Smooth muscle cell (in vitro differentiated cells): ENCODE measurements around the gene PGM1. TPM values are rescaled to one million over a fixed set of nuclear protein-coding genes. Genes with fewer than 3 reads are reported as not detected.

Experiments
- DNase-seq: peaks from one replicate; lab custom pipeline; 2025; ENCODE audit not compliant: unreplicated experiment; lab: John Stamatoyannopoulos, UW
- H2AFZ ChIP-seq: fragments of 200-600 bp; sonication (generic); 2 replicates; pipeline ENCODE4 v1.6.0; 2016; ENCODE audit warnings: antibody characterized with exemption, low read depth, mild to moderate bottlenecking
- H3F3A ChIP-seq: fragments of 200-600 bp; sonication (generic); 2 replicates; pipeline ENCODE4 v1.6.0; 2017; ENCODE audit warnings: antibody characterized with exemption, low read depth
- H3K27ac ChIP-seq: fragments of 200-600 bp; sonication (generic); 2 replicates; pipeline ENCODE4 v1.5.1; 2016; ENCODE audit warnings: low read depth, mild to moderate bottlenecking
- H3K27me3 ChIP-seq: fragments of 200-600 bp; sonication (generic); 2 replicates; pipeline ENCODE4 v1.6.1; 2016; ENCODE audit warnings: low read depth, mild to moderate bottlenecking
- H3K36me3 ChIP-seq: fragments of 200-600 bp; sonication (generic); 2 replicates; pipeline ENCODE4 v1.5.1; 2016; ENCODE audit warnings: low read depth
- H3K4me1 ChIP-seq: fragments of 200-600 bp; sonication (generic); 2 replicates; pipeline ENCODE4 v1.5.1; 2016; ENCODE audit warnings: low read depth
- H3K4me2 ChIP-seq: fragments of 200-600 bp; sonication (generic); 2 replicates; pipeline ENCODE4 v1.6.0; 2016; ENCODE audit warnings: mild to moderate bottlenecking
- H3K4me3 ChIP-seq: fragments of 200-600 bp; sonication (generic); 2 replicates; pipeline ENCODE4 v1.5.1; 2016; ENCODE audit warnings: mild to moderate bottlenecking
- H3K79me2 ChIP-seq: fragments of 200-600 bp; sonication (generic); 2 replicates; pipeline ENCODE4 v1.6.0; 2016; ENCODE audit warnings: low read depth, mild to moderate bottlenecking
- H3K9ac ChIP-seq: fragments of 200-600 bp; sonication (generic); 2 replicates; pipeline ENCODE4 v1.6.0; 2016; ENCODE audit warnings: low read depth
- H3K9me3 ChIP-seq: fragments of 200-600 bp; sonication (generic); replicated peaks from 2 replicates; pipeline ENCODE4 v1.5.1; 2016; ENCODE audit warnings: low read depth
- H4K20me1 ChIP-seq: fragments of 200-600 bp; sonication (generic); 2 replicates; pipeline ENCODE4 v1.6.0; 2016; ENCODE audit warnings: low read depth
- CTCF ChIP-seq: fragments of 200-600 bp; sonication (generic); IDR thresholded peaks from 2 replicates; pipeline ENCODE4 v1.5.1; 2017; ENCODE audit warnings: borderline replicate concordance, mild to moderate bottlenecking, antibody characterized with exemption; ENCODE audit not compliant: insufficient read depth, poor library complexity, severe bottlenecking
- WGBS: methylation state at CpG from one replicate; pipeline ENCODE4 v1.1.7; 2016; ENCODE audit warnings: low lambda C conversion rate; 5-methylcytosine and 5-hydroxymethylcytosine counted together
- polyA plus RNA-seq: library from polyadenylated mRNA; unstranded; fragments of >200 nt; fragmentation: Nextera tagmentation; extraction: Ambion mirVana; gene quantifications from 2 replicates; pipeline ENCODE4 v1.2.1, GENCODE V29; 2016
- total RNA-seq: library from RNA; depleted of rRNA; stranded (reverse); fragments of >200 nt; gene quantifications from 2 replicates; pipeline ENCODE4 v1.2.3, GENCODE V29; 2014

Gene PGM1
- total and polyA plus RNA-seq, 2 experiments from 2014 or later = 72.7 to 87.6 TPM

GRCh38 chr1:63635681-63636080 lies 42.5 kb downstream of the PGM1 start:
- Histone ChIP-seq H3K4me3 (no peak overlapping the region), H3K4me1 (no peaks in the 10 kb centered on the region), H3K4me2 (no peak overlapping the region), H4K20me1 (no peaks in the 10 kb centered on the region), H3K36me3 (peaks cover 19% of the 10 kb centered on the region), H3K9me3 (no peaks in the 10 kb centered on the region), H3F3A (no peaks in the 10 kb centered on the region), H3K79me2 (no peaks in the 10 kb centered on the region), H3K27ac (no peak overlapping the region), H2AFZ (no peak overlapping the region), H3K9ac (no peak overlapping the region), H3K27me3 (no peaks in the 10 kb centered on the region)
- 100% methylated on average over 1 of the region's 1 CpG for WGBS
- no peak for DNase-seq
- TF ChIP-seq CTCF = no peak

GRCh38 chr1:63636192-63637105 lies 43.2 kb downstream of the PGM1 start:
- TF ChIP-seq CTCF = no peak
- no peaks in the 10 kb centered on the region for H3K9me3 ChIP-seq
- no peak overlapping the region for H3K27ac ChIP-seq
- no peak overlapping the region for H2AFZ ChIP-seq
- H3K79me2 ChIP-seq = no peaks in the 10 kb centered on the region
- H3K27me3 ChIP-seq = no peaks in the 10 kb centered on the region
- H3K36me3 ChIP-seq = peaks cover 23% of the 10 kb centered on the region
- 93% methylated on average over 15 of the region's 15 CpGs for WGBS
- H3F3A ChIP-seq = no peaks in the 10 kb centered on the region
- no peak overlapping the region for H3K4me3 ChIP-seq
- H3K9ac ChIP-seq = no peak overlapping the region
- no peak overlapping the region for H3K4me2 ChIP-seq
- DNase-seq = no peak
- H4K20me1 ChIP-seq = no peaks in the 10 kb centered on the region
- H3K4me1 ChIP-seq = no peaks in the 10 kb centered on the region

- no peak for TF ChIP-seq CTCF
- Histone ChIP-seq H3K27ac (no peak overlapping the region), H3K36me3 (peaks cover 13% of the 10 kb centered on the region)
Measured at GRCh38 chr1:63638471-63638870, 45.3 kb downstream of the PGM1 start.

More at GRCh38 chr1:63638471-63638870, 45.3 kb downstream of the PGM1 start:
- Histone ChIP-seq H3K27me3 (no peaks in the 10 kb centered on the region), H3K79me2 (no peaks in the 10 kb centered on the region), H3K4me1 (no peaks in the 10 kb centered on the region), H2AFZ (no peak overlapping the region), H3F3A (no peaks in the 10 kb centered on the region), H3K9me3 (no peaks in the 10 kb centered on the region), H3K4me2 (no peak overlapping the region), H3K4me3 (no peak overlapping the region), H4K20me1 (no peaks in the 10 kb centered on the region), H3K9ac (no peak overlapping the region)
- no peak for DNase-seq
- WGBS = 90% methylated on average over 8 of the region's 8 CpGs
